GM21529 (cell line): Measurements from ENCODE around the gene MYOM1.

Experiments used
- ATAC-seq: cut with Tn5 transposase; IDR thresholded peaks from one replicate; pipeline ENCODE4 v1.9.1; 2021; ENCODE audit not compliant: unreplicated experiment

MYOM1 gene

DNA sequence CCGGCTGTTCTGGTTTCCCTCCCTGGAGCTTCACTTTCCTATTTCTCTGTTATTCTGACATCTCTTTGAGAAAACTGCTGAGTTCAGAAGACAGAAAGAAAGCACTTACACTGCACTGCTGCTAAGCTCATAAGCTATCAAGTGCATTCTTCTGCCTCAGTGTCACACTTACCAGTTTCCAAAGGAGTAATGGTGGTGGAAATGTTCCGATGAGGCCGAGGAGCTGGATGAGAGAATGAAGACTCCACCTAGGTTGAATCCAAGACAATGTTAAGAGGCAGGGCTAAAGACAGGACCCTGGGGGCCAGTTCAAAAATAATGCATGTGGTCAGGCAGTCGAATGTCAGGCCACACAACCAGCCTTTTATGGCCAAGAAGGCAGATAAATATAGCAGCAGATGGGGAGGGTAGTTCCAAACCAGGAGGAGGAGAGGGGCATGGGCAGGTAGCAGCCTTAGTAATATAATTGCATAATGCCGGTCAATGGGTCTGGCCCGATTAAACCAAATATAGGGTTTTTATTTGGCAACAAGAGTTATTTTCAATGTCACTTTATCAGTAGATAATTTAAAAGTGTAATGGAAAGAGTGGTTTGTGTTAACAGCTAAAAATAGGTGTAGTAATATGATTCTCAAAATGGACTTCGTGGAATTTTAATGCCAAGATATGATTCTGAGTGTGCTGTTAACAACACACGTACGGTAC, at the start of gene MYOM1:
Gene MYOM1 (minus strand): TSS at position 338 of the 705 bp plus-strand sequence. CDS start 4,745 bp downstream, outside the sequence.
- ATAC-seq = no peak

DNA sequence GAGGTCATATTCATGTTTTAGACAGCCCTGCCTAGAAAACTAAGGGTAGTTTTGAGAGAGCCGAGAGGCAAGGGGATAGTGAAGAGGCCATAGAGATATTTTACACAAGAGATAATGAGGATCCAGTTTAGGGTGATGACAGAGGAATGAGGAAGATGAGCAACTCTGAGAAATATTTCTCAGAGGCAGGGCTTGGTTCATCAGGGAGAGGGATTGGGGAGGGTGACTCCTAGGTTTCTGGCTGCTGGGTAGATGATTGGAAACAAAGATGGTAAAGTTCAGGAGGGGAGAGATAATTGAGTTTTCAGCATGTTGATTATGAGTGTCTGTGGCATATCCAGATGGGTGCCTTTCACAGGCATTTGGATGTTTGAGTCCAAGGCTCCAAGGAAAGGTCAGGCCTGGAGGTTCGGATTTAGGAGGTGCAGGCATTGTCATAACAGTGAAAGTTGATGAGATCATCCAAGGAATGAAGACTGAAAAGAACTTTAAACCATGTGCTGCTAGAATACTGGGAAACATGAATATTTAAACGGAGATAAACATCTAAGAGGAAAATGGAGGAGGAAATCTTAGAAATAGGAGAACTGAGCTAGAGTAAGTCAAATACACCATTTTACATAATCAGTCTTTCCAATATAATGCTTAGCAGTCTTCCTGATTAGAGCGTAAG, 49.6 kb upstream of the MYOM1 start:
- ATAC-seq = no peak

DNA sequence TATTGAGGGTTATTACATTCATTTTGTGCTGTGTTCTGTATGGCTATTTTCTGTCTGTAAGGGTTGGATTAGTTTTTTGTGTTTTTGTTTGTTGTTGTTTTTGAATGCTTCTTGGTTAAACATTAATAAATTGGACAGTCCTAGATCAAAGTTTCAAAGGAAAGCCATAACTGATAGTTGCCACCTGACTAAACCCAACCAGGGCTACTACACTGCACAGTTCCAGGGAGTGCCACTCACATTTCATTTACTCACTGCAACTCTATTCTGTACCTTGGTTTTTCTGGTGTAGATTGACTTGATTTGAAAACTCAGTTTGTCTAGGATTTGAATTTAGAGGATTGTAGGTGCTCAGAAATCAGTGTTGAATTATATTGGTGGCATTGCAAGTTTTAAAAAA, 48.5 kb upstream of the MYOM1 start:
- no peak for ATAC-seq

DNA sequence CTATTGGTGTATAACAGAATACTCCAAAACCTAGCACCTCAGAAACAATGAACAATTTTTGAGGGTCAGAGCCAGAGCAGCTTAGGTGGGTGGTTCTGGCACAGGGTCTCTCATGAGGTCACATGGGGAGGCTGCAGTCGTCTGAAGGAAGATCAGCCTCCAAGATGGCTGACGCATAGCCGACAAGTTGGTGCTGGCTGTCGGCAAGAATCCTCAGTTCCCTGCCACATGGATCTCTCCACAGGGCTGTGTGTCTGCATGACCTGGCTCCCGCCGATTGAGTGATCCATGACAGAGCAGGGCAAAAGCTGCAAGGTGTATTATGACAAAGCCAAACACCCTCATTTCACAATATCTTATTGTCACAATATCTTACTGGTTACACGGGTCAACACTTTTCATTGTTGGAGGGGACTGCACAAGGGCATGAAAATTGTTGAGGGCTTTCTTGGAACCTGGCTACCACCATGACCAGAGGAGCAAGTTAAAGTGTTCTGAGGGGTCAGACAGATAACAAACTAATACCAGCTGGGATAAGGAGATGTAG, 46.4 kb upstream of the MYOM1 start:
- no peak for ATAC-seq

- no peak for ATAC-seq
These were observed 45.8 kb upstream of the MYOM1 start for GRCh38 chr18:3265564-3266033.

GRCh38 chr18:3264362-3264761, 44.6 kb upstream of the MYOM1 start:
- no peak for ATAC-seq

- no peak for ATAC-seq
These were observed 43.4 kb upstream of the MYOM1 start for GRCh38 chr18:3263132-3263700.

DNA sequence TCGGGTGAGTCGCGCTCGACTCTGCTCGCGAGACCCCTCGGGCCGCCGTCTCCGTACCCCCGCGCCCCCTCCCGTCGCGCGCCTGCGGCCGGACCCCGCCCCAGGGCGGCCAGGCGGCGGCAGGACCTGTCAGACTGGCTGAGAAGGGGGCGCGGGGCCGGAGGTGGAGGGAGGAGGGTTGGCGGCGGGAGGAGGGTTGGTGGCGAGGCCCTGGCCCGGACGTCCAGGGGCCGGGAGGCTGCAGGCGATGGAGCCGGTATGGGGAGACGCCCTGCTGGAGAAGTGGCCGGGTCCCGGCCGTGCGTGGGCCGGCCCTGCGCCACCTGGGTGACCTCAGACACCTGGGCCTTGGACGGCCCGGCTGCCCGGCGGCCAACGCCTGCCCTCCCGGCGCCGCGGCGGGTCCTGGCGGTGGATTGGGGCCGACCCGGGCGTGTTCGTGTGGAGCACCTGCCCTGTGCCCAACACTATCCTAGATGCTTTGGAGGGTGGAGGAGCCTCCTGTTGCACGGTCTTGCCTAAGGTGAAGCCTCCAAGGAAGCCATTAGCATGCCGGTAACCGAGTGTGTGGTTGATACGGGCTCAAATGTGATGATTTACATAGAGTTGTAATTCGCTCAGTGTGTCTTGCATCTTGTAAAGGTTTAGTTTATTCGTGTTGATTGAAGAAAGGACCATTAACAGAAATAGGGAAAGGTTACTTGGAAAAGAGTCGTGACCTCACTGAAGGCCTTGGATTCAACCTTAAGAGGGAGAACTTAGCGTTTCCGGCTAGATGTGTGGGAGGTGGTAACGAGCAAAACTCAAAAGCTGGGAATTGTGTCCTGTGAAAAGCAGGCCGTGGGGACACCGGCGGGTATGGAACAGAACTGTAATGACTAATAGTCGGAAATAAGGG, 42.7 kb upstream of the MYOM1 start:
- ATAC-seq = peak; percentile 31

GRCh38 chr18:3261373-3262233, 41.8 kb upstream of the MYOM1 start, which contains the start of gene MYL12B:
Gene MYL12B (plus strand): TSS chr18:3262133. CDS start chr18:3272899, 10,766 bp downstream.
- peak; percentile 84 for ATAC-seq

DNA sequence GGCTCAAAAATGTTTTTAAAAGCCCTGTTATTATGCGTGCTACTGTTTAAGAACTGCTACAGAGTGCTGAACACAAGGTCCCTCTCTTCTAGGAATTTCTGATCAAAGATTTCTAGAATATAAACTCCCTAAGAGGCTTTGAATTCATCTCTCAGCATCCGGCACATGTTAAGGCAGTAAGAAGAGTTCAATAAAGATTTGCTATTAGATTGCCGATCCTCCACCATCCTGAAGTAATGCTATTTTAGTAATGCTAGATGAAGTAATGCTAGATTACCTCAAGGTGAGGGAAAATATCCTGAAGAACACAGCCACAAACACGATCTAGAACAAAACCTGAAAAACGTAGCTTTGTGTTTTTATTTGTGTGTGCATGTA, 41.2 kb upstream of the MYOM1 start:
- ATAC-seq = no peak

GRCh38 chr18:3257627-3258120, 37.9 kb upstream of the MYOM1 start:
- ATAC-seq = no peak

GRCh38 chr18:3256693-3257626, 37.2 kb upstream of the MYOM1 start:
- peak; percentile 27 for ATAC-seq

GRCh38 chr18:3255611-3256165, 35.9 kb upstream of the MYOM1 start:
- no peak for ATAC-seq

GRCh38 chr18:3254725-3255124, 35.0 kb upstream of the MYOM1 start:
- ATAC-seq = no peak

- no peak for ATAC-seq
These were observed 33.1 kb upstream of the MYOM1 start for GRCh38 chr18:3252843-3253242.

GRCh38 chr18:3251963-3252277, 32.2 kb upstream of the MYOM1 start:
- no peak for ATAC-seq

GRCh38 chr18:3251249-3251962, 31.6 kb upstream of the MYOM1 start:
- no peak for ATAC-seq
